Stimulated activated CD8-positive, alpha-beta memory T cell treated with anti-CD3 and anti-CD28 coated beads, Interleukin-15, amount 100 ng/mL, for 24 hours (primary cell): ENCODE results near the gene DBN1.
"Not testable (repeated sequence)": the region's sequence is repeated elsewhere in the genome, so short reads cannot be mapped to it uniquely, and the experiment has no call there.

Experiments used
- DNase-seq: peaks from one replicate; pipeline ENCODE4 v3.0.0-alpha.2; 2020; ENCODE audit warnings: low read depth

Gene DBN1

GRCh38 chr5:177429248-177430040 lies 44.0 kb downstream of the DBN1 start:
- DNase-seq, result no peak

GRCh38 chr5:177428574-177429217 lies 44.7 kb downstream of the DBN1 start:
- no peak for DNase-seq

GRCh38 chr5:177427919-177428573 lies 45.4 kb downstream of the DBN1 start:
- DNase-seq, result no peak

DNA sequence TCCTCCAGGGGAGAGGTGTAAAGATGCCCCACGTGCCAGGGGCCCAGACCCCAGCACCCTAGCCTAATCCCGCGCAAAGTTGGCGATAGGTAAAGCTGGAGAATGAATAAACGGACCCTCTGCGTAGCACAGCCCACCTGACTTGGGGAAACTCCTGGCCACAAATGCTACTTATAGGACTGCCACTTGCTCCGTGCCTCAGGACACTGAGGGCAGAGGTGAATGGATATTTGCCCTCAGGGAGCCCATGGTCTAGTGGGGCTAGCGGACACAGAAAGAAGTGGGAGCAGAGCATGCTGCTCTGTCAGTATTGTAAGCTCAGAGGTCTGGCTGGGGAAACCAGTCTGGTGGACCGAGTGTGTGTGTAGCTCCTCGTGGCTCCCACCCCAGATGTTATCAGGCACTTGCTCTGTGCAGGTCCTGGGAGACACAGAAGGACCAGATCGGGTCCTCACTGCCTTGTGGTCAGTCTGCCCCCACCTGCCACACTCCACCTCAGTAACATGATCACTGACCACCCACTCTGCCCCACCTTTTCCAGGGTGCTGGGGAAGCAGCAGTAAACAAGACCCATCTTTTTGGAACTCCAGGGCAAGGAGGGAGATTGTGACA lies 46.1 kb downstream of the DBN1 start:
- DNase-seq, result no peak

- DNase-seq, result no peak
These were observed 46.7 kb downstream of the DBN1 start, which contains the start of gene GRK6 for GRCh38 chr5:177426566-177427210. TSS of gene GRK6 (plus strand) at chr5:177426676. CDS start at chr5:177426846, 170 bp downstream.

DNA sequence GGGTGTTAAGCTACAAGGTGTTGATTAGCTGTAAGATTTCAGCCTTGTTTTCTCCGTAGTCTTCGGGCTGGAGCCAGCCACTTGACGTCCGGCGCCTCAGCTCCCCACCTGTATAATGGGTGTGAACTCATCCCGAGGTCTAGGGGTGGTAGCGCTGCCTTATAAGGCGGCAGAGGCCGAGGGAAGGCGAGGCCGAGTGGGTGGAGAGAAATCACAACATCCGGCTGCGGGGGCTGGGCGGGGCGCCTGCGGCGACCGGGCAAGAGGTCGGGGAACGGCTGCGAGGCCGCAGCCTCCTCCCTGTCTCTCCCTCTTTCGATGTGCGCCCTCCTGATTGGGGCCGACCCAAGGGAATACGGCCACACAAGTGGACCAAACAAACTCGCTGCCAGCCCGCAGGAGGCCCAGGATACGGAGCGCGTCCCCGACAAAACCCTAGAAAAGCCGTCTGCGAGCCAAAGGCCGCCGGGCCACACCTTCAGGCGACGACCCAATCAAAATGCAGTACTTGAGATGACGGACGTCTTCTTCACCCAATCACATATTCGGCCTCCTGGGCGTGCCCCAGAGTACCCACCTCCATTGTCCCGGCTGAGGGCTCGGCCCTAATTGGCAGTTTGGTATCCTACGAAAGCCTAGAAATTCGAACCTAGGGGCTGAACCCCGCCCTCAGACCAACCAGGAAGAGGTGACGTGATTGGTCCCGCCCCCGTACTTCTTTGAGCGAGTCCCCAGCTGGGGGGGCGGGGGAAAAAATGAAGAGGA lies 47.5 kb downstream of the DBN1 start:
- DNase-seq, result peak; percentile 89

- no peak for DNase-seq
These were observed 48.1 kb downstream of the DBN1 start for GRCh38 chr5:177425196-177425800.

GRCh38 chr5:177423671-177424070 lies 49.8 kb downstream of the DBN1 start:
- no peak for DNase-seq

- DNase-seq, result no peak
These were observed 52.2 kb downstream of the DBN1 start for GRCh38 chr5:177421062-177421798.

GRCh38 chr5:177420472-177420871 lies 53.0 kb downstream of the DBN1 start:
- DNase-seq, result not testable (repeated sequence)

DNA sequence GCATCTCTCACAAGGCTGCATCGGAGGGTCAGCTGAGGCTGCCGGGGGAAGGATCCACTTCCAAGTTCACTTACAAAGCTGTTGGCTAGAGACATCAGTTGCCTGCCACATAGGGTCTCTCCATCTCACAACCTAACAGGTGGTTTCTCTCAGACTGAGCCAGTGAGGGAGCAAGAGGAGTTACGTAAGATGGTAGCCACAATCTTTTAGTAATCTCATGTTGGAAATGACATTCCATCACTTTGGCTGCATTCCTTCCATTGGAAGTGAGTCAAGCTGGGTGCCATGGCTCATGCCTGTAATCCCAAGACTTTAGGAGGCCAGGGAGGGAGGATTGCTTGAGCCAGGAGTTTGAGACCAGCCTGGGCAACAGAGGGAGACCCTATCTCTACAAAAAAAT lies 54.4 kb downstream of the DBN1 start:
- no peak for DNase-seq

- DNase-seq, result not testable (repeated sequence)
These were observed 56.4 kb downstream of the DBN1 start for GRCh38 chr5:177417081-177417480.

DNA sequence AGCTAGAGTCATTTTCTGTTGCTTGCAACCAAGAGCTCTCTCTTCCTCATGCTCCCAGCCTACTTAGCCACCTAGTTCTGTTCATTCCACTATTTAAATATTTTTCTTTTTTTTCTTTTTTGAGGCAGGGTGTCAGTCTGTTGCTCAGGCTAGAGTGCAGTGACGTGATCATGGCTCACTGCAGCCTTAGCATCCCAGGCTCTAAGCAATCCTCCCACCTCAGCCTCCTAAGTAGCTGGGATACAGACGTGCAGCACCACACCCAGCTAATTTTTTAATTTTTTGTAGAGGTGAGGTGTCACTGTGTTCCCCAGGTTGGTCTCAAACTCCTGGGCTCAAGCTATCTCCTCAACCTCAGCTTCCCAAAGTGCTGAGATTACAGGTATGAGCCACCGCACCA lies 59.0 kb downstream of the DBN1 start:
- DNase-seq, result no peak

DNA sequence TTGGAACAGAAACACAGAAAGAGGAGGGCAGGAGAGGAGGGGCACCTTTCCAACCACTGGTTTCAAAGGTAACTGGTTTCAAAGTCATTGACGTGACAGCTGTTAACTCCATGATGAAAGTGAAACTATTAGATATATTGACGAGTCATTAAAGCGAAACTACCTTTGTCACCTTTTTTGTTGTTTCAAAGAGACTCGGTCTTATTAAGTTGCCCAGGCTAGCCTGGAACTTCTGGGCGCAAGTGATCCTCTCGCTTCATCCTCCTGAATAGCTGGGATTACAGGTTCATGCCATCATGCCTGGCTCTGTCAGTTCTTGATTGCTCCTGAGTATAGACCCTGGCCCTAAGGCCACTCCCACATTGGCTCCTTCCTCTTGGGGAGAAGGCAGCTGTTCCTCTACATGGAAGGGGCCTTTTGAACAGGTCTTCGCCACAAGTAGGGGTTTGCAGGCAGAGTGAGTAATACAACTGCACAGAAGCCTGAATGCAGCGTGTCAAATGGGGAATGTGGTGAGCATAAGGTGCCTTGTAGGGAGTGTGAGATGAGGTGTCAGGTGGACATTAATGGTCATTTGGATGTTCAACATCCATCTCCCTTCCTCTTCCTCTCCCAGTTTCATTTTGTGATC lies 60.7 kb downstream of the DBN1 start:
- DNase-seq, result no peak

- no peak for DNase-seq
These were observed 62.9 kb downstream of the DBN1 start for GRCh38 chr5:177410575-177410974.

DNA sequence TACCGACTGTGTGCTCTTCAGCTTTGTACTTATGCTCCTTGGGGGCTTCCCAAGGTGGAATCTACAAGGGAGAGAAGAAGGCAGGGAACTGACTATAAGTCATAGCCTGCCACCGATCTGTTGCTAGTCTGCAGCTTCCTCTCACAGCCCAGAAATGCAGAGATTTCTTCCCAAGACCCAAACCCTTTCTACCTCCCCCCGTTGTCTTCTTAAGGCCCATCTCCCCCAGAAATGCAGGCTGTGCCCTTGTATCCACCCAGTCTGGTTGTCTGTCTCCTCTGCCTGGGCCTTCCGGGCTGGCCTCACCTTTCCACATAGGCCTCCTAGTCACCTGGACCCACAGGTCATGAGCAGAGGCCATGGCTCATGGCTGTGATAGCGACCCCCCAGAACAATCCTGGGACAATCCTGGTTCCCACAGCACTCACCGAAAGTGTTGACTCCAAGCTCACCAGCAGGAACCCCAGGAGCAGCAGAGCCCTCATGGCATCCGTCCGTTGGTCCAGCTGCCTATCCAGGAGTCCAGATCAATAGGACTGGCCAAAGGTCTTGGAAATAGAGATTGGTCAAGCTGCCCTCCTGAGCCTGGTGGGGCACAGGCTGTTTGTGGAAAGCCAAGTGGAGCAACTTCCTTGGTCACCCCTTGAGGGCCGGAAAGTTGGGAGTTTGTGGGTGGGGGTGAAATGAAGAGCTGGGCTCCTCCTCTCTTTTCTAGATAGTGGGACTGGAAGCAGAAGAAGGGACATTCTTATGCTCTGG lies 64.2 kb downstream of the DBN1 start, which contains the start of gene F12:
TSS of gene F12 (minus strand) at position 522 of the 759 bp plus-strand sequence. CDS start at position 485, 37 bp downstream.
- no peak for DNase-seq
